OCI-LY1 (cell line): ENCODE results near the gene RERE.
A peak's percentile ranks its signal among the peaks of the same experiment; 100 is the strongest.

Experiments used
- H2AFZ ChIP-seq: fragments of 200-600 bp; sonication (generic), shearing (Covaris generic); 2 replicates; pipeline ENCODE4 v1.6.0; 2014; ENCODE audit warnings: antibody characterized with exemption, mild to moderate bottlenecking, low read length
- H3F3A ChIP-seq: fragments of 200-600 bp; sonication (generic), shearing (Covaris generic); 2 replicates; pipeline ENCODE4 v1.6.0; 2014; ENCODE audit warnings: mild to moderate bottlenecking, antibody characterized with exemption, low read length, moderate library complexity; ENCODE audit not compliant: insufficient read depth
- H3K27ac ChIP-seq: fragments of 200-600 bp; sonication (generic); 2 replicates; pipeline ENCODE4 v1.5.1; 2014; ENCODE audit warnings: low read length, mixed run types, mild to moderate bottlenecking, low read depth; ENCODE audit not compliant: poor library complexity, severe bottlenecking
- H3K27me3 ChIP-seq: fragments of 200-600 bp; sonication (generic); 2 replicates; pipeline ENCODE4 v1.6.0; 2014; ENCODE audit warnings: antibody characterized with exemption, mild to moderate bottlenecking, low read length, moderate library complexity; ENCODE audit not compliant: insufficient read depth
- H3K36me3 ChIP-seq: fragments of 200-600 bp; sonication (generic); 2 replicates; pipeline ENCODE4 v1.6.1; 2014; ENCODE audit warnings: mild to moderate bottlenecking, antibody characterized with exemption, low read length, moderate library complexity, mixed read lengths; ENCODE audit not compliant: insufficient read depth
- H3K4me1 ChIP-seq: fragments of 200-600 bp; sonication (generic); 2 replicates; pipeline ENCODE4 v1.5.1; 2014; ENCODE audit warnings: mild to moderate bottlenecking, low read length, moderate library complexity; ENCODE audit not compliant: insufficient read depth, severe bottlenecking
- H3K4me2 ChIP-seq: fragments of 200-600 bp; sonication (generic), shearing (Covaris generic); 2 replicates; pipeline ENCODE4 v1.6.1; 2014; ENCODE audit warnings: low read length
- H3K4me3 ChIP-seq: fragments of 200-600 bp; sonication (generic); 2 replicates; pipeline ENCODE4 v1.5.1; 2014; ENCODE audit warnings: low read length, low read depth, mild to moderate bottlenecking, mixed read lengths; ENCODE audit not compliant: poor library complexity, severe bottlenecking
- H3K79me2 ChIP-seq: fragments of 200-600 bp; shearing (Covaris generic); 2 replicates; pipeline ENCODE4 v1.6.1; 2016; ENCODE audit warnings: mixed run types, low read length, mixed read lengths; ENCODE audit not compliant: insufficient read depth
- H3K9ac ChIP-seq: fragments of 200-600 bp; sonication (generic), shearing (Covaris generic); 2 replicates; pipeline ENCODE4 v1.6.1; 2014; ENCODE audit warnings: mild to moderate bottlenecking, low read length, mixed read lengths
- H3K9me2 ChIP-seq: fragments of 200-600 bp; sonication (generic), shearing (Covaris generic); 2 replicates; pipeline ENCODE4 v1.6.1; 2014; ENCODE audit warnings: low read depth, mild to moderate bottlenecking, low read length, mixed read lengths
- H3K9me3 ChIP-seq: fragments of 200-600 bp; shearing (Covaris generic); 2 replicates; pipeline ENCODE4 v1.6.1; 2014; ENCODE audit warnings: low read length, mixed read lengths
- H4K20me1 ChIP-seq: fragments of 200-600 bp; sonication (generic), shearing (Covaris generic); 2 replicates; pipeline ENCODE4 v1.6.0; 2016; ENCODE audit warnings: mild to moderate bottlenecking, low read length; ENCODE audit not compliant: insufficient read depth
- EZH2 ChIP-seq: fragments of 200-600 bp; sonication (generic), shearing (Covaris generic); IDR thresholded peaks from 2 replicates; pipeline ENCODE4 v1.8.0; 2017; ENCODE audit warnings: borderline replicate concordance, mixed run types, mild to moderate bottlenecking, antibody characterized with exemption, low read length, moderate library complexity, mixed read lengths
- TF ChIP-seq, protein P1 (sequence below): fragments of 200-600 bp; sonication (generic), shearing (Covaris generic); IDR thresholded peaks from 2 replicates; pipeline ENCODE4 v1.5.1; 2017; ENCODE audit warnings: mild to moderate bottlenecking, antibody characterized with exemption, low read length, moderate library complexity, mixed read lengths

RERE gene

DNA sequence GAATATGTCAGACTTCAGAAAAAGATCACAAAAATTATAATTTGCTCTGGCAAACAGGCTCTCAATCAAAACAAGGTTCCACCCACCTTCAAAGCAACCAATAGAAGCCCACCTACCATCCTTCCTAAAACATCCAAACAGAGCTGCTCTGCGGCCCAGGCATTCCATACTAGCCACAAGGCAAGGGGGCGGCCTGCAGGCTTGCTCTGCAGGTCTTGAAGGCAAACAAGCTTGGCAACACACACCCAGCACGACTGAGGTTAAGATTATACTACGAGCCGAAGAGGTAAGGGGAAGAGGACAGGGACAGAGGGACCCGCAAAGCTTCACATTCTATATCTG is 292.3 kb downstream of the RERE start:
- H3K27me3 ChIP-seq: no peaks in the 10 kb centered on the region
- peak overlapping the region; percentile 88 for H3K9ac ChIP-seq
- H3K4me3 ChIP-seq: peak overlapping the region; percentile 71
- H3K79me2 ChIP-seq: peaks cover 40% of the 10 kb centered on the region
- peak overlapping the region; percentile 97 for H3K27ac ChIP-seq
- H3K36me3 ChIP-seq: peaks cover 12% of the 10 kb centered on the region
- H3K4me2 ChIP-seq: peak overlapping the region; percentile 83
- H3F3A ChIP-seq: peaks cover 14% of the 10 kb centered on the region
- no peak for TF ChIP-seq EZH2
- TF ChIP-seq, protein P1, sequence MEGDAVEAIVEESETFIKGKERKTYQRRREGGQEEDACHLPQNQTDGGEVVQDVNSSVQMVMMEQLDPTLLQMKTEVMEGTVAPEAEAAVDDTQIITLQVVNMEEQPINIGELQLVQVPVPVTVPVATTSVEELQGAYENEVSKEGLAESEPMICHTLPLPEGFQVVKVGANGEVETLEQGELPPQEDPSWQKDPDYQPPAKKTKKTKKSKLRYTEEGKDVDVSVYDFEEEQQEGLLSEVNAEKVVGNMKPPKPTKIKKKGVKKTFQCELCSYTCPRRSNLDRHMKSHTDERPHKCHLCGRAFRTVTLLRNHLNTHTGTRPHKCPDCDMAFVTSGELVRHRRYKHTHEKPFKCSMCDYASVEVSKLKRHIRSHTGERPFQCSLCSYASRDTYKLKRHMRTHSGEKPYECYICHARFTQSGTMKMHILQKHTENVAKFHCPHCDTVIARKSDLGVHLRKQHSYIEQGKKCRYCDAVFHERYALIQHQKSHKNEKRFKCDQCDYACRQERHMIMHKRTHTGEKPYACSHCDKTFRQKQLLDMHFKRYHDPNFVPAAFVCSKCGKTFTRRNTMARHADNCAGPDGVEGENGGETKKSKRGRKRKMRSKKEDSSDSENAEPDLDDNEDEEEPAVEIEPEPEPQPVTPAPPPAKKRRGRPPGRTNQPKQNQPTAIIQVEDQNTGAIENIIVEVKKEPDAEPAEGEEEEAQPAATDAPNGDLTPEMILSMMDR: no peak
- no peaks in the 10 kb centered on the region for H4K20me1 ChIP-seq
- no peak overlapping the region for H2AFZ ChIP-seq
- no peaks in the 10 kb centered on the region for H3K9me2 ChIP-seq
- no peaks in the 10 kb centered on the region for H3K9me3 ChIP-seq
- H3K4me1 ChIP-seq: peaks cover 99% of the 10 kb centered on the region

DNA sequence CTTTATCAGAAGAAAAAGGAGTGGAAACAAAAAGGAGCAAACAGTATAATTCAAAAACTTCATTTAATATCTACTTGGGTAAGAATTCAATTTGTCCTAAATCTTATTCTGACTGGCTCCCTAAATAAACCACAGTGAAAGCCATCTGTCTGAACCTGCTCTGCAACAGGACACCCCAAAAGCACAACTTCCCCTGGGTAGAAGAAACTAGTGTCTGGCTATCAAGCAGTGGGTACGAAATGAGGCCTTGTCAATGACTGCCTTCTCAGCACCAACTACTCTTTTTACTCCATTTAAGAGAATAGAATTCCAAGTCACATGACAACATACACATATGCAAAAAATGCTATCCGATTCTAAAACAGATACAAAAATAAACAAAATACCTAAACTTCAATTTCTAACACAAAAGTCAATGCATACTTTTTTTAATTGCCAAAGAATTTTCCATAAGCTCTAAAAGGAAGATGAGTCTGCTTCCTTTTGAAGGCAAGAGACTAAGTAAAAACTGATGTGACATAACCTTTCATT is 292.7 kb downstream of the RERE start:
- TF ChIP-seq, protein P1: no peak
- TF ChIP-seq EZH2: no peak
- Histone ChIP-seq H3K27me3 (no peaks in the 10 kb centered on the region), H3K79me2 (peaks cover 45% of the 10 kb centered on the region), H3K4me3 (peak overlapping the region; percentile 71), H3K27ac (peak overlapping the region; percentile 97), H3K9ac (peak overlapping the region; percentile 88), H3K4me1 (peaks cover 99% of the 10 kb centered on the region), H3K9me3 (no peaks in the 10 kb centered on the region), H3K9me2 (no peaks in the 10 kb centered on the region), H3K4me2 (peak overlapping the region; percentile 83), H3K36me3 (peaks cover 12% of the 10 kb centered on the region), H2AFZ (no peak overlapping the region), H4K20me1 (no peaks in the 10 kb centered on the region), H3F3A (peaks cover 14% of the 10 kb centered on the region)

DNA sequence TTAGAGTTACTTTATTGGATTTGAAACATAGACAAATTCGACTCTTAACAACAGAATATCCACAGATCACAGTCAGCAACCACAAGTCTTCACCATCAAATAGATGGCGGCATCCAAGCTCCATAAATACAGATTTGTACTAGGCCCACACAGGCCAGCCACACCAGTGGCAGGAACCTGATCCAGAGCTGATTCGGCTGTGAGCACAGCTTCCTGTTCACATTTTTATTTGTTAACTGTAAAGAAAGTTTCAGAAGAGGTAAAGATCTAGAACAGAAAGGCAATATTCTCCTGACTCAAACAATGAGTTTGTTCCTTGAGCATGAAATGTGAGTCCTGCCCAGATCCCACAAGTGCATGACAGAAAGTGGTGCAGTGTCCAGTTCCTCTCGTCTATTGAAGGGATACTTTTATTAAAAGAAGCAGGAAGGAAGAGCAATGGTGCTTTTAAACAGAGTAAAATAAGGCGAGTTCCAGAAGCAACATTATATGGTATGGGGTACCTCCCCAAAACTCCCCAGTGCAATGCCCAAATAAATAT is 293.7 kb downstream of the RERE start:
- Histone ChIP-seq H3K79me2 (peaks cover 51% of the 10 kb centered on the region), H3K4me2 (peak overlapping the region; percentile 83), H3K4me3 (peak overlapping the region; percentile 71), H3K9ac (peak overlapping the region; percentile 88), H4K20me1 (no peaks in the 10 kb centered on the region), H3K36me3 (peaks cover 12% of the 10 kb centered on the region), H3K27ac (peak overlapping the region; percentile 97), H3K27me3 (no peaks in the 10 kb centered on the region), H3K9me3 (no peaks in the 10 kb centered on the region), H2AFZ (no peak overlapping the region), H3F3A (peaks cover 14% of the 10 kb centered on the region), H3K4me1 (peaks cover 100% of the 10 kb centered on the region), H3K9me2 (no peaks in the 10 kb centered on the region)
- TF ChIP-seq, protein P1: no peak
- no peak for TF ChIP-seq EZH2
